OCI-M1 (cell line): ENCODE data around the gene CD19.
A peak's percentile ranks its signal among the peaks of the same experiment; 100 is the strongest.
"Not testable (repeated sequence)": the region's sequence is repeated elsewhere in the genome, so short reads cannot be mapped to it uniquely, and the experiment has no call there.

Source experiments
- DNase-seq: peaks from one replicate; lab custom pipeline; 2025; lab: John Stamatoyannopoulos, UW

Gene CD19

DNA sequence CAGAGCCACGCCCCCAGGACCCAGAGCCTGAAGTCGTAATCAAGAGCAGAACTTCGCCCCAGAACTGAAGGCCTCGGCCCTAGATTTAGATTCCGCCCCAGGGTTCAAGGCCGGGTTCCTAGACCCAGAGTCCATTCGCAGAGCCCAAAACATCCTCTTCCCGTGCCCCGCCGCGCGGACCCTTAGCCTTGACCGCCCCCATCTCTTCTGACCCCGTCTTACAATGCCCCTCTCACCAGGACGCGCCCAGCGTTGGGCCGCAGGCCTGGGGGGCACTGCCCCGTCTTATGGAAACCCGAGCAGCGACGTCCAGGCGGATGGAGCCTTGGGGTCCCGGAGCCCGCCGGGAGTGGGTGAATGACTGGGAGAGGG, 5.0 kb downstream of the CD19 start:
- DNase-seq = no peak

DNA sequence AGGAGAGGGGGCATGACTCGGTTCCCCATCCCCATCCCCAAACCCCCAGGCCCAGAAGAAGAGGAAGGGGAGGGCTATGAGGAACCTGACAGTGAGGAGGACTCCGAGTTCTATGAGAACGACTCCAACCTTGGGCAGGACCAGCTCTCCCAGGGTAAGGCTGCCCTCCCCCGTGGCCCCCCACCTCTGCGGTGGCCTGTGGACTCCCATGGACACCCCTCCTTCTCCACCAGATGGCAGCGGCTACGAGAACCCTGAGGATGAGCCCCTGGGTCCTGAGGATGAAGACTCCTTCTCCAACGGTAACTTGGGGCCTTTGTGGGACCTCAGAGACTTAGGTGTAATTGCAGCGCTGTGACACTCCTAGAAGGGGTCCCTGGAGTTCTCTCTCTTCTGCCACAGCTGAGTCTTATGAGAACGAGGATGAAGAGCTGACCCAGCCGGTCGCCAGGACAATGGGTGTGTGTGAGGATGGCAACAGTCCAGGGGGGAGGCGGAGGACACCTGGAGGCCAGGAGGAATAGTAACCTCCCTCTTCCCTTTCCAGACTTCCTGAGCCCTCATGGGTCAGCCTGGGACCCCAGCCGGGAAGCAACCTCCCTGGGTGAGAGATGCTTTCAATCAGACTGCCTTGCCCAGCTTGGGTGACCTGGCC, 5.6 kb downstream of the CD19 start:
- DNase-seq = no peak

DNA sequence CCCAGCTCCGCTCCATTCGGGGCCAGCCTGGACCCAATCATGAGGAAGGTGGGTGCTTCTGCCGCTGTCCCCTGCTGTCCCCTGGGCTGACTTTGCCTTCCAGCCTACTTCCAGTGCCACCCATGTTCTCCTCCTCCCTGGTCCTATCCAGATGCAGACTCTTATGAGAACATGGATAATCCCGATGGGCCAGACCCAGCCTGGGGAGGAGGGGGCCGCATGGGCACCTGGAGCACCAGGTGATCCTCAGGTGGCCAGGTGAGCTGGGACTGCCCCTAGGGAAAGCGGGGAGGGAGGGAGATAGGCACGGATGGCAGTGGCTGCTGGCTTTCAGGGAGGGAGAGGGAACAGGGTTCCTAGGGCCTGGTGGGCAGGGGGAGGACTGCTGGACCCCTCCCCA, 7.0 kb downstream of the CD19 start:
- no peak for DNase-seq

DNA sequence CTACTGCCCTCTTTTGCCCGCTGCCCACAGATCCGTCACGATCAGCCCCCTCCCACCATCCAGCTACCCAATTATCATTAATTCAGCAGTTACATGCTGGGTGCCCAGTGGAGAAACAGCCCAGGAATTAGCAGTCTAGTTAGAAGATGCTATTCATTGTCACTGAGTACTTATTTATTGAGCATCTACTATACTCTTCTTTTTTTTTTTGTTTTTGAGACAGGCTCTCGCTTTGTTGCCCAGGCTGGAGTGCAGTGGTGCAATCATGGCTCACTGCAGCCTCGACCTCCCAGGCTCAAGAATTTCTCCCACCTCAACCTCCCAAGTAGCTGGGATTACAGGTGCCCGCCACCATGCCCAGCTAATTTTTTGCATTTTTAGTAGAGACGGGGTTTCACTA, 8.1 kb downstream of the CD19 start:
- not testable (repeated sequence) for DNase-seq

DNA sequence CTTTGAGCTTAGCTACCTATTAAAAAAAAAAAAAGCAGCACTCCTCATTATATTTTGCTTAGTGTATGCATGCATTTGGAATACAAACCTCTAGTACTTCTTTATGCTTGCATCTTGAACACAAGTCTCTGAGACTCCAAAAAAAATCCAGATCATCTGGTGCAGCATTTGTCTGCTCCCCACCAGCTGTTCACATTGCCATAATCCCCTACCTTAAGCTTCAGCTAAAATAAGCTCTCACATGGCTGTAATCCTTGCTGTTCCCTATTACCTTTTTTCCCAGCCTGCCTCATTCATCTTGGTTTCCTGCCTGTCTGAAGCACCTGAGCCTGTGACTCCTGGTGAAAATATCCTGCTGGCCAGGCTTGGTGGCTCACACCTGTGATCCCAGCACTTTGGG, 11.5 kb downstream of the CD19 start:
- no peak for DNase-seq

DNA sequence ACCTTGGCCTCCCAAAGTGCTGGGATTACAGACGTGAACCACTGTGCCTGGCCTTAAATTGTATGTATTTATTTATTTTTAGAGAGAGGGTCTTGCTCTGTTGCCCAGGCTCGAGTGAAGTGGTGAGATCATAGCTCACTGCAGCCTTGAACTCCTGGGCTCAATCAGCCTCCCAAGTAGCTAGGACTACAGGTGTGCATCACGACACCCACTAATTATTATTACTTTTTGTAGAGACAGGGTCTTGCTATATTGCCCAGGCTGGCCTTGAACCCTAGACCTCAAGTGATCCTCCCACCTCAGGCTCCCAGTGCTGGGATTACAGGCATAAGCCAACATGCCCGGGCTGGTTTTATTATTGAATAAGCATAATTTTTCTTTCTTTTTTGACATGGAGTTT, 14.9 kb downstream of the CD19 start:
- DNase-seq = no peak

DNA sequence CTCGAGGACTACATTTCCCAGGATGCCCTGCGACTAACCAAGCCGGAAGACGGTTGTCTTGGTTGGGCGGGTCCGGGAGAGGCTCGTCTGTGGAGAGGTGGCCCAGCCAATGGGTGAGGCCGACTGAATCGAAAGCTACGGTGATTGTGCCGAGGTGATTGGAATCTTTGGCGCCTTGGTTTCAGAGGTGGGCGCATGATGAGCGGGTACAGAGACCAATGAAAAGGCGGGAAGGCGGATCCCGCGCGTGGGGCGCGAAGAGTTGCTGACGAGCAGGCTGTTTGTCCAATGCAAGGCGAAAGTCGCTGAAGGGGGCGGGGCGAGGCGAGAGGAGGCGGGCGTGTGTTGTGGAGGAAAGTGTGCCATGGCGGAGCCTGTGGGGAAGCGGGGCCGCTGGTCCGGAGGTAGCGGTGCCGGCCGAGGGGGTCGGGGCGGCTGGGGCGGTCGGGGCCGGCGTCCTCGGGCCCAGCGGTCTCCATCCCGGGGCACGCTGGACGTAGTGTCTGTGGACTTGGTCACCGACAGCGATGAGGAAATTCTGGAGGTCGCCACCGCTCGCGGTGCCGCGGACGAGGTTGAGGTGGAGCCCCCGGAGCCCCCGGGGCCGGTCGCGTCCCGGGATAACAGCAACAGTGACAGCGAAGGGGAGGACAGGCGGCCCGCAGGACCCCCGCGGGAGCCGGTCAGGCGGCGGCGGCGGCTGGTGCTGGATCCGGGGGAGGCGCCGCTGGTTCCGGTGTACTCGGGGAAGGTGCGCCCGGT, 19.1 kb downstream of the CD19 start, which contains the start of gene NFATC2IP:
TSS of gene NFATC2IP (plus strand) at position 290 of the 762 bp plus-strand sequence. CDS start at position 365, 75 bp downstream.
- DNase-seq = peak; percentile 100

DNA sequence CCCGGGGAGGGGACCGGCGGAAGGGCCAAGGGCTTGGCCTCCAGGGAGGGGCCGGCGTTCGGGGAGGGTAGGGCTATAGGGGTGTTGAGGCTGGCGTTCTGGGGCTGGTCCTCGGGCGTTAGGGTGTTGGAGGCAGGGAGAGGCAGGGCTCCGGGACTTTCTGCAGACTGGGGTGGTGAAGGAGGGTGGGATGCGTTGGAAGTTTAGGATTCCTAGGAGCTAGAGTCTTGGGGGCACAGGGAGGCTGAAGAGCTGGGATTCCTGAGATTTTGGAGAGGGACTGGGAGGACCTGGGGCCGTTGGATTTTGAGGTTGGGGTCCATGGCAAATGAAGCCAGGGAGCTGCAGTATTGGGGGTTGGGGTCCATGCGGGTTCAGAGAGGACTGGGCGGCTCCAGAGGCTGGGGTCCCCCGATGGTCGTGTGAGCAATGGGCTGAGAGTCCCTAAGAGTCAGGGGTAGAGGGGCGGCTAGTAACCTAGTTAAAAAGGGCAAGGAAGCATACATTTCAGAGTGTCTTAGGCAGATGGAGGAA, 19.7 kb downstream of the CD19 start:
- peak; percentile 44 for DNase-seq

DNA sequence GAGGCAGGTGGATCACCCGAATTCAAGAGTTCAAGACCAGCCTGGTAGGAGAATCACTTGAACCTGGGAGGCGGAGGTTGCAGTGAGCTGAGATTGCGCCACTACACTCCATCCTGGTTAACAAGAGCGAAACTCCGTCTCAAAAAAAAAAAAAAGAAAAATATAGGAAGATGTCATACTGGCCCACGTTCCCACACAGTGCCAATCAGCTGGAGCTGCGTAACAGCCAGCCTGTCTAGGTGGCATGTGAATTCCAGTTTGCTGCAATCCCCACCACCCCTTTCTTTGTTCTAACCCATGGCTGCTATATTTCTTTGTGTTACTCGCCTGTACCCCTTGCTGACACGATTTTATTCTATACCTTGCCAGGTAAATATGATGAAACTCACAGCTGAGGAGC, 26.4 kb downstream of the CD19 start:
- no peak for DNase-seq

DNA sequence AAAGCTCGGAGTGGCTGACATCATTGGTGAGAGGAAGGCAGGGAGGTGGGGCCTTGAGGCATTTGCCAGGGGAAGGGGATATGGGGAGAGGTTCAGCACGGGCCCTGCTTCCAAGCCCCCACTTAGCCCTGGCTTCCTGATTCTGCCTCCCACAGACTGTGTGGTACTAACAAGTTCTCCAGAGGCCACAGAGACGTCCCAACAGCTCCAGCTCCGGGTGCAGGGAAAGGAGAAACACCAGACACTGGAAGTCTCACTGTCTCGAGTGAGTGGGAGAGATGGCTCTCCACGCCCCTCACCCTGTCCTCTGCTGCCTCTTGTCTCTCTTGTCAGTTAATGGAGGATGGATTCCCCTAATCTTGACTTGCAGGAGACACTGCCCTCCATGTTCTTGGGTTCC, 27.1 kb downstream of the CD19 start:
- no peak for DNase-seq

DNA sequence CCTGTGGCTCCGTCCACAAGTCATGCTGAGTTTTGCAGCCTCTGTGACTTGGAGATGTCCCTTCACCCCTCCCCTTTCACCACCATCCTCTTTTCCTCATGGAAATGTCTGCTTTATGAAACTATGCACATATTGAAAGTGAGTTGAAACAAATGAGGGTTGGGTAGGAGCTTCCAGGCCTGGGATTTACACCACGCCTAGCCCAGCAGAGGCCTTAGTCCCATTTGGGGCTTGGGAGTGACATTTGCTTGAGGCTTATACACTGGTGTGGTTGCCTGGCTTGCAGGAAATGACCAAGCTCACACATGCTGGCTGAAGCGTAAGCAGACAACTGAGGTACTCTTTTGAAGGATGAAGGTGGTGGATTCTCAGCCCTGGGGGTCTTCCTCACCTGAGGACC, 32.3 kb downstream of the CD19 start:
- DNase-seq = no peak

DNA sequence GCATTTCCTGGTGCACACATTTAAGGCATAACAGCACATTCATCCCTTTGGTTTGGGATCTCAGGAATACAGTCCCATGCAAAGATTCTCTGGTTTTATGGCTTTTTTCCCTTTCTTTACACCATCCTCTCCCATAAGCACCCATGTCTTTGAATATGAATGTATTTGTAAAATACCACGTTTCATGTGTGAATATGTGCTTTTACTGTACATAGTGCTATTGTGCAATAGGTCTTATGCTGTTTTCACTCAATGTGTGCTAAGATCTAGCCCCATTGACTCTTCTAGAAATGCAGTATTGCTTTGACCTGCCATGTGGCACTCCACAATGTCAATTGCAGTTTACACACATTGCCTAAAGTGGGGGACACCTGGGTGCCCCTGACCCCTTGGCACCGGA, 32.7 kb downstream of the CD19 start:
- no peak for DNase-seq

DNA sequence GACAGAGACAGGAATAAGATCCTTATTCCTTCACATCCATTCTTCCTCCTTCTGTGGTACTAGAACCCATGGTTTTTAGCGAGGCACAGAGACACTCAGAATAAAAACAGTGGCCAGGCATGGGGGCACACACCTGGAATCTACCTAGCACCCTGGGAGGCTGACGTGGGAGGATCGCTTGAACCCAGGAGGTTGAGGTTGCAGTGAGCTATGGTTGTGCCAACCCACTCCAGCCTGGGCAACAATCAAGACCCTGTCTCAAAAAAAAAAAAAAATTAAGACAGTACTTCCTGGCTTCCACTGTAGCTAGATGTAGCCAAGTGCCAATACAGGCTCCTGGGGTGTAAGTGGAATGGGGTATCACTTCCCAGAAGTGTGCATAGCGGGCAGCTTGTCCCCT, 35.4 kb downstream of the CD19 start:
- DNase-seq = no peak

DNA sequence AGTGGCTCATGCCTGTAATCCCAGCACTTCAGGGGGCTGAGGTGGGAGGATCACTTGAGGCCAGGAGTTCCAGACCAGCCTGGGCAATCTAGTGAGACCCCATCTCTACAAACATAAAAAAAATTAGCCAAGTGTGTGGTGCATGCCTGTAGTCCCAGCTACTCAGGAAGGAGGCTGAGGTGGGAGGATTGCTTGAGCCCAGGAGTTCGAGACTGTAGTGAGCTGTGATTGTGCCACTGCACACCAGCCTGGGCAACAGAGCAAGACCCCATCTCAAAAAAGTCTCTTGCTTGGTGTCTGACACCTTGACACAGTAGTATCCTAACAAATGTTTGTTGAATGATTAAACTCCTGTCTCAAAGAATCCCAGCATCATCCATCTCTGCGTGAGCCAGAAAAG, 37.9 kb downstream of the CD19 start:
- not testable (repeated sequence) for DNase-seq

DNA sequence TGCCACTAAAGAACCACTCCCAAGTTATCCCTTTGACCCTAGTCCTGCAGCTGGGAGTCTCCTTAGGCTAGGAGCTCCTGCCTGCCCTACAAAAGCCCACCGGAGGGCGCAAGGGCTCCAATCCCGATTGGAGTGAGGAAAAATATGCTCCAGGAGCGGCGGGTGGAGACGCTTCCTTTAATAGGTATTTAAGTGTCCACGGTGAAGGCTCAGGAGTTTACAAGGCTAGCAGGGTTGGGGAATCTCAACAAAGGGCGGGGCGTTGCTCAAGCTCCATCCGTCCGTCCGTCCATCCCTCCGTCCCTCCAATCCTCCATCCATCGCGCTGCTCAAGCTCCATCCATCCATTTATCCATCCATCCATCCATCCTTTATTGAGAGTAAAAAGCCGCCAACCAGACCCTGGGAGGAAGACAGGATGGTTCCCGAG, 42.3 kb downstream of the CD19 start:
- DNase-seq = peak; percentile 62

DNA sequence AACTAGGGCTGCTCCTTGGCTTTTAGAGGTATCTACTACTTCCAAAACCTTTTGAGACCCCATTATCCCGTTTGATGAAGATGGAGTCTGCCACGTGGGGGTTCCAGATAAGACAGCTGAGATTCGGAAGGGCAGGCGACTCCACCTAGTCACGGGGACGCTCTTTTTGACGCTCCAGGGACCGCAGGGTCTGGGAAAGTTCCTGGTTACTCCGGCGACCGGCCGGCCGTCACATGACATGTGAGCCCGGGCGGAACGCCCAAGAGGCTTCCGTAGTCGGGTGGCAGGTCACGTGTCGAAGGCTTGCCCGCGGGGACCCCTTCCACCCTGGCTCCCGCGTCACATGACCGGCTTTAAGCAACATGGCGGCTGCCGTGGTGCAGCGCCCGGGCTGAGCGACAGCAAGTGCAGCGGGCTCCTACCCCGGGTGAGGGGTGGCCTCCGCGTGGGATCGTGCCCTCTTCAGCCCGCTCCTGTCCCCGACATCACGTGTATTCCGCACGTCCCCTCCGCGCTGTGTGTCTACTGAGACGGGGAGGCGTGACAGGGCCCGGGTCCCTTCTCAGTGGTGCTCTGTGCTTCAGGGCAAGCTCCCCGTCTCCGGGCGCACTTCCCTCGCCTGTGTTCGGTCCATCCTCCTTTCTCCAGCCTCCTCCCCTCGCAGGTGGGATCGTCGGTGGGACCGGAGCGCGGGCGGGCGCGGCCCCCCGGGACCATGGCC, 42.8 kb downstream of the CD19 start, which contains the start of gene SPNS1:
TSS of gene SPNS1 (plus strand) at position 342 of the 721 bp plus-strand sequence. CDS start at position 716, 374 bp downstream.
- DNase-seq = peak; percentile 98

DNA sequence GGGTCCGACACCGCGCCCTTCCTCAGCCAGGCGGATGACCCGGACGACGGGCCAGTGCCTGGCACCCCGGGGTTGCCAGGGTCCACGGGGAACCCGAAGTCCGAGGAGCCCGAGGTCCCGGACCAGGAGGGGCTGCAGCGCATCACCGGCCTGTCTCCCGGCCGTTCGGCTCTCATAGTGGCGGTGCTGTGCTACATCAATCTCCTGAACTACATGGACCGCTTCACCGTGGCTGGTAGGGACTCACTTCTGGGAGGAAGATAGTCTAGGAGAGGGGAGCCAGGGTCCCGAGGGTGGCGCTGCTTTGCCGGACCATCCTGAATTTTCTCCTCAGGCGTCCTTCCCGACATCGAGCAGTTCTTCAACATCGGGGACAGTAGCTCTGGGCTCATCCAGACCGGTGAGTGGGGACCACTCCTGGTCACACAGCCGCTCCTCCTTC, 43.4 kb downstream of the CD19 start:
- DNase-seq = no peak

DNA sequence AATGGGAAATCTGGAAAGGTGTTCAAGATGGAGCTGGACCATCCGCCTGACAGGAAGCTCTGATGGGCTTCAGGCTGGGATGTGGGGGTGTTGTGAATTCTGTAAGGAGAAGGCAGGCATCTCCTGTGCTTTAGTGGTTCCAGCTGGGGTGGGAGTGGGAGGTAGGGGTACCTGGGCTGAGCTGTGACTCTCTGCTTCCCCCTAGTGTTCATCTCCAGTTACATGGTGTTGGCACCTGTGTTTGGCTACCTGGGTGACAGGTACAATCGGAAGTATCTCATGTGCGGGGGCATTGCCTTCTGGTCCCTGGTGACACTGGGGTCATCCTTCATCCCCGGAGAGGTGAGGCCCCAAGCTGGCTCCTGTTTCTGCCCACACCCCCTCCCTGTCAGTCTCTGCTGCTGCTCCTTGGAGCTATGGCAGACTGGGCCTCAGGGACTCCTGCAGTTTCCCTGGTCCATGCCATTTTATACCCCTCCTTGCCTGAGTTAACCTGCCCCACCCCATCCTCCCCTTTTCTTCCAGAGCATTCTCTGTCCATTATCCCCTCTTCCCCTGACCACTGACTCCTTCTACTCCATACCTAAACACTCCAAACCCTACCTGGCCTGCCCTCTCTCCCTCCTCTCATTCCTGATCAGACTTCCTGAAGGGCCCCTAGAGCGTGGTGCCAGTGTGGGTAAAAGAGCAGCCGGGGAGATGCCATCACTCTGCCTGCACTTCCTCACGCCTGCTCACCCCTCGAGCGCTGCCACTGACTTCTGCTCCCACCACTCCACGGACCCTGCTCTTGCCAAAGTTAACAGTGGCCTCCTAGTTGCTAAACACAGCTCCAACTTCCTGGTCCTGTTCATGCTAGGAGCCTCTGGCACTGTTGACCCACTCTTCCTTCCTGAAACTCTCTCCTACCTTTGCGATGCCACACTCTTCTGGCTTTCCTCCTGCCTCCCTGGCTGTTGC, 46.2 kb downstream of the CD19 start:
- no peak for DNase-seq

DNA sequence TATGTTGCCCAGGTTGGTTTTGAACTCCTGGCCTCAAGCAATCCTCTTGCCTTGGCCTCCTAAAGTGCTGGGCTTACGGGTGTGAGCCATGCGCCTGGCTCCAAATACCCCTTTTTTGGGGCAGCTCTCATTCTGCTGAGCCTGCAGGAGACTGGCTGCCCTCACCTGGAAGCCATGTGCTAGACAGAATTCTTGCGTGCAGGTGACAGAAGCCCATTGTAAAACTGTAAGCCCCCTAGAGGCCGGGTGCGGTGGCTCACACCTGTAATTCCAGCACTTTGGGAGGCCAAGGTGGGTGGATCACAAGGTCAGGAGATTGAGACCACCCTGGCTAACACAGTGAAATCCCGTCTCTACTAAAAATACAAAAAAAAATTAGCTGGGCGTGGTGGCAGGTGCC, 48.6 kb downstream of the CD19 start:
- DNase-seq = not testable (repeated sequence)

DNA sequence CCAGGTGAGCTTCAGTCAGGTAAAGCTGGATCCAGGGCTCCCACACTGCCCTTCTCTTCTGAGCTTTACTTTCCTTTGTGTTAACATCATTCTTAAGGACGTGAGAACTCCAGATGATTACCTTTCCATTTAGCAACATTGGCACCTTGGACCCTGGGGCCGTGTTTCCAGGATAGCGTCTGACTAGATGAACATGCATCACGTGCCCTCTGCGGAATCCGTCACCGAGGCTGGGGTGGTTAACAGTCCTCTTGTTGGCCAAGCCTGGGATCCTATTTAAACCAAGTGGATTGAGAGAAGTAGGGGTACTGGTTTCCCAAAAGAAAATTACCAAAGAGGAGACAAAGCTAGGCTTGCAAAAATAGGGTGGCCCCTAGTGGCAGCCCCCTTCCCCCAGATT, 49.2 kb downstream of the CD19 start:
- DNase-seq = no peak

DNA sequence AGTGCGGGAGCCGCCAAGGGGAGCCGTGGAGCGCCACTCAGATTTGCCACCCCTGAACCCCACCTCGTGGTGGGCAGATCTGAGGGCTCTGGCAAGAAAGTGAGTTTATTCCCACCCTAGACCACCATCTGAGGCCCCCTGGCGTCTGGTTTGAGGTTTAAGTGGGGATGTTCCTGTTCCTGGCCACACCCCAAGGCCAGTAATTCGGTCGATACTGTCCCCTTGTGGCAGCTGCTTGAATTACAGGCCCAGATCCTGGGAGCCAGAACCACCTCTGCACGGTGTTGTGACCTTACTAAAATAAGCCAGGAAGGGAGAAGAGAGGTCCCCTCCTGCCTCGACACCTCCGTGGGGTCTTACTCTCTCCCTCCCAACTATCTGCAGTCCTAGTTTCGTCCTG, 49.7 kb downstream of the CD19 start:
- DNase-seq = peak; percentile 74
